Left lung (tissue), 10 donors: ENCODE results near the gene KSR2. TPM values are rescaled to one million over a fixed set of nuclear protein-coding genes. Genes with fewer than 3 reads are reported as not detected.
A peak's percentile ranks its signal among the peaks of the same experiment; 100 is the strongest.

Experiments
- ATAC-seq: fragments of 200-7000 bp; cut with Tn5 transposase; one replicate; pipeline ENCODE4 v1.9.1; 2020; ENCODE audit warnings: moderate library complexity
- DNase-seq, 4 donors: peaks; one replicate each; pipeline ENCODE4 v3.0.0-alpha.2; 2013 to 2020
- H3K27ac ChIP-seq, 2 donors: fragments of 200-600 bp; sonication (generic) in 1 of 2; one replicate each; pipeline versions ENCODE4 v1.5.0 to v1.8.0; 2020 to 2021
- H3K27me3 ChIP-seq, 2 donors: fragments of 200-600 bp; sonication (generic) in 1 of 2; one replicate each; pipeline versions ENCODE4 v1.5.0 to v1.8.0; 2020 to 2021
- H3K36me3 ChIP-seq, 2 donors: fragments of 200-600 bp; sonication (generic) in 1 of 2; one replicate each; pipeline versions ENCODE4 v1.5.0 to v1.8.0; 2020 to 2021
- H3K4me1 ChIP-seq, 2 donors: fragments of 200-600 bp; one replicate each; pipeline ENCODE4 v1.8.0; 2021
- H3K4me3 ChIP-seq, 2 donors: fragments of 200-600 bp; sonication (generic) in 1 of 2; one replicate each; pipeline versions ENCODE4 v1.5.0 to v1.8.0; 2020 to 2021; ENCODE audit warnings: mild to moderate bottlenecking in 1 of 2
- H3K9me3 ChIP-seq, 2 donors: fragments of 200-600 bp; sonication (generic) in 1 of 2; one replicate each; pipeline versions ENCODE4 v1.5.0 to v1.8.0; 2020 to 2021
- intact Hi-C, 2 donors: fragments of 100-400 bp; cut with DNase I; formaldehyde crosslinking; loops; one replicate each; pipeline versions ENCODE4 v1.11.2 to v1.14.2; 2022
- polyA plus RNA-seq, 6 donors: library from polyadenylated mRNA; unstranded; fragments of 120-200 nt; gene quantifications; one replicate each; pipeline ENCODE4 v1.2.1, GENCODE V29; 2013; ENCODE audit not compliant: insufficient read length in 6 of 6
- total RNA-seq, 2 donors: library from RNA; stranded (reverse); fragmentation: NEBNext Ultra II Directional; extraction: Animal tissue kit (Norgen Biotek cat#: 25700); gene quantifications; one replicate each; pipeline ENCODE4 v1.2.1, GENCODE V29; 2021
- TF ChIP-seq, protein P1 (sequence below), 2 donors: fragments of 200-600 bp; sonication (generic) in 1 of 2; IDR thresholded peaks; one replicate each; pipeline versions ENCODE4 v1.5.0 to v1.8.0; 2021; ENCODE audit warnings: antibody characterized with exemption in 2 of 2
- donor health status: DM: no; HTN: yes; CAD: no.
- donor health status: DM: no; HTN: no; CAD: no.

KSR2 gene
- total and polyA plus RNA-seq, 8 donors, result 0.28 to 1.4 (median 0.41) TPM

DNA sequence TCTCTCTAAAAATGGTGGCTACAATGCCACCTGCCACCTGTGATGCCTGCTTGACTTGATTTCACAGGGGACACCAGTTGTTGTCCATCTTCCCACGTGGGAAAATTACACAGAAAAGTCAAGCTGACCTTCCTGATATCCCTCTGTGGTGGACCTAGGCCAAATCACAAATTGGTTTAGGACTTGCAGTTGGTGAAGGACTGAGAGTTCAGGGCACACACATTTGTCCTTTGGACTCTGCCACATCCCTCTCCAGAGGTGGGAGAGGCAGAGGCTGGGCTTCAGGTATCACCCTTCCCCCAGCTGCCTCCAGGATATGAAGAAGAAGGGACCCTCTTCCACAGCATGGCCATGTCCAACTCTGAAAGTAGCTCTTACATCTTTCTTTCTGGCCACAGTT, 551.8 kb downstream of the KSR2 start:
- Histone ChIP-seq H3K27ac (no peak overlapping the region), H3K36me3 (no peaks in the 10 kb centered on the region), H3K4me3 (no peak overlapping the region), H3K9me3 (no peaks in the 10 kb centered on the region), H3K4me1 (no peaks in the 10 kb centered on the region), H3K27me3 (no peaks in the 10 kb centered on the region)
- ATAC-seq (no peak), DNase-seq (no peak)
- TF ChIP-seq, protein P1, sequence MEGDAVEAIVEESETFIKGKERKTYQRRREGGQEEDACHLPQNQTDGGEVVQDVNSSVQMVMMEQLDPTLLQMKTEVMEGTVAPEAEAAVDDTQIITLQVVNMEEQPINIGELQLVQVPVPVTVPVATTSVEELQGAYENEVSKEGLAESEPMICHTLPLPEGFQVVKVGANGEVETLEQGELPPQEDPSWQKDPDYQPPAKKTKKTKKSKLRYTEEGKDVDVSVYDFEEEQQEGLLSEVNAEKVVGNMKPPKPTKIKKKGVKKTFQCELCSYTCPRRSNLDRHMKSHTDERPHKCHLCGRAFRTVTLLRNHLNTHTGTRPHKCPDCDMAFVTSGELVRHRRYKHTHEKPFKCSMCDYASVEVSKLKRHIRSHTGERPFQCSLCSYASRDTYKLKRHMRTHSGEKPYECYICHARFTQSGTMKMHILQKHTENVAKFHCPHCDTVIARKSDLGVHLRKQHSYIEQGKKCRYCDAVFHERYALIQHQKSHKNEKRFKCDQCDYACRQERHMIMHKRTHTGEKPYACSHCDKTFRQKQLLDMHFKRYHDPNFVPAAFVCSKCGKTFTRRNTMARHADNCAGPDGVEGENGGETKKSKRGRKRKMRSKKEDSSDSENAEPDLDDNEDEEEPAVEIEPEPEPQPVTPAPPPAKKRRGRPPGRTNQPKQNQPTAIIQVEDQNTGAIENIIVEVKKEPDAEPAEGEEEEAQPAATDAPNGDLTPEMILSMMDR (IDR thresholded peaks at IDR 0.05), result no peak
- intact Hi-C loops, result no loop called here

DNA sequence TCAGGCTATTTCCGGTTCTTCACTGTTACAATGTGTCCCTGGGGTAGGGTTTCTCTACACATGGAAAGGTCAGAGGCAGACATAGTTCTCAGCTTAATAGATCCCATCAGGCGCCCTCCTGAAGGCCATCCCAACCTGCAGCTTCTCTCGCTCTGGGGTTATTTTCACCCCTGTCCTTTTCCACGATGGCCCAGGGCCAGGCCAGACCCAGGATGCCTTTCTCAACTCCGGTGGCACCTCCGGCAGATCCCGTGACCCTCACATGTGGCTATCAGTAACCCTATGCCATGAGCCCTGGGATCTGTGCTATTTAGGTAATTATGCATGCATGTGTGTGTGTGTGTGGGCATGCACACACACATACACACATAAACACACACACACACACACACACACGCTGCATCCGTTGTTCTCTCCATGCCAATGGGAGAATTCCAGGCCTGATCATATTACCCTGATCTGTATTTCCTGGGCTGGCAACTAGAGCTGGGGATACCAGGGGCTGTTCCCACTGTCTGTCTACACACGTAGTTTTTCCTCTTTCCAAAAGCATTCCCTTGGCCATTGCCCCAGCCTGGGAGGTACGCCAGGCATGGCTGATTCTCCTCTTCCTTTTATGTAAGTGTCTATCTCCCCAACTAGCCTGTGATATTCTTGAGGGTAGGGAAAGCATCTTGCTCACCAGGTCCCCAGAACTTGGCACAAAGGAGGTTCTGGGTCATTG, 556.2 kb downstream of the KSR2 start:
- H3K27me3 ChIP-seq, result no peaks in the 10 kb centered on the region
- no peak overlapping the region for H3K27ac ChIP-seq
- no peaks in the 10 kb centered on the region for H3K9me3 ChIP-seq
- TF ChIP-seq, protein P1 (IDR thresholded peaks at IDR 0.05), result no peak
- no peak overlapping the region for H3K4me3 ChIP-seq
- no peaks in the 10 kb centered on the region for H3K36me3 ChIP-seq
- peaks cover 0 to 8% of the 10 kb centered on the region in 2 donors for H3K4me1 ChIP-seq
- DNase-seq (no peak), ATAC-seq (no peak)
- intact Hi-C loops, result no loop called here

DNA sequence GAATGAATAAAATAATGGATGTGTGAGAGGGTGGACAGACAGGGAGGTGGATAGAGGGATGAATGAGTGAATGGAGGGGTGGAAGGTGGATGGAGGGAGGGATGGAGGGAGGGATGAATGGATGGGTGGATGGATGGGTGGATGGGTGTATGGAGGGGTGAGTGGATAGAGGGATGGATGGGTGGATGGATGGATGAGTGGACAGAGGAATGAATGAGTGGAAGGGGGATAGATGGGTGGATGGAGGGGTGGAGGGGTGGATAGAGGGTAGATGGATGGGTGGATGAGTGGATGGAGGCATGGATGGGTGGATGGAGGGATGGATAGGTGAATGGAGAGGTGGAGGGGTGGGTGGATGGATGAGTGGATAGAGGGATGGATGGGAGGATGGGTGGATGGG, 559.5 kb downstream of the KSR2 start:
- TF ChIP-seq, protein P1 (IDR thresholded peaks at IDR 0.05), result no peak
- Histone ChIP-seq H3K4me3 (no peak overlapping the region), H3K27me3 (no peaks in the 10 kb centered on the region), H3K27ac (no peak overlapping the region), H3K4me1 (peaks cover 0 to 8% of the 10 kb centered on the region in 2 donors), H3K9me3 (peaks cover 0 to under 1% of the 10 kb centered on the region in 2 donors), H3K36me3 (no peaks in the 10 kb centered on the region)
- intact Hi-C loops, result no loop called here
- no peak for ATAC-seq
- no peak for DNase-seq

- Histone ChIP-seq H3K36me3 (no peaks in the 10 kb centered on the region), H3K4me3 (no peak overlapping the region), H3K27me3 (no peaks in the 10 kb centered on the region), H3K9me3 (peaks cover 0 to 5% of the 10 kb centered on the region in 2 donors), H3K27ac (peak overlapping the region in 1 of 2 donors; percentile 23), H3K4me1 (peaks cover 0 to 8% of the 10 kb centered on the region in 2 donors)
- TF ChIP-seq, protein P1 (IDR thresholded peaks at IDR 0.05), result no peak
- peak; percentile 97 for ATAC-seq
- peak in 3 of 4 donors; percentile 64 to 90 (median 77) for DNase-seq
- intact Hi-C loops, result no loop called here
Observed at GRCh38 chr12:117408161-117408791, 560.5 kb downstream of the KSR2 start.

DNA sequence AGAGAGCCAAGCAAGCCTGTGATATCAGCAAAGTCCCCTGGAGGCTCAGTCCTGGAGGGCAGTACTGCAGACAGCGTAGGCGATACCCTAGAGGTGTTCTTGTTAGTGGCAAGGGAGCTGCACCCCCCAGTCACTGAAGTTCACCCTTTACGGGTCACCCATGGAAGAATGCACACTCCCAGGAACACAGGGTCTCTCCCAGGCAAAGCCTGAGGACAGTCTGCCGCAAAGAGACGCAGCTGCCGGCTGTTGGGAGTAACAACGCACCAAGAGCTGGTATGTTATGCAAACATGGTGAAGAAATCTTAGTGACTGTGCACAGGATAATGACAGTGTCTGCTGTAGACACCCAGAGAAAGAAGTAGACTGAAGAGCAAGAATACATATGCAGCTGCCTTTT, 563.9 kb downstream of the KSR2 start:
- Histone ChIP-seq H3K9me3 (peaks cover 0 to 5% of the 10 kb centered on the region in 2 donors), H3K27ac (no peak overlapping the region), H3K4me3 (no peak overlapping the region), H3K27me3 (no peaks in the 10 kb centered on the region), H3K4me1 (peaks cover 0 to 8% of the 10 kb centered on the region in 2 donors), H3K36me3 (no peaks in the 10 kb centered on the region)
- DNase-seq (no peak), ATAC-seq (no peak)
- intact Hi-C loops, result no loop called here
- TF ChIP-seq, protein P1 (IDR thresholded peaks at IDR 0.05), result no peak
